Activated naive CD4-positive, alpha-beta T cell treated with anti-CD3 and anti-CD28 coated beads, Interleukin-2, amount 50 U/mL, for 24 hours (primary cell): ENCODE data around the gene HCN3.
"Not testable (repeated sequence)": the region's sequence is repeated elsewhere in the genome, so short reads cannot be mapped to it uniquely, and the experiment has no call there.

ENCODE experiments used
- H3K27ac Mint-ChIP-seq: one replicate; pipeline ENCODE4 v1.8.0; 2021; ENCODE audit warnings: mild to moderate bottlenecking, mixed read lengths
- H3K27me3 Mint-ChIP-seq: one replicate; pipeline ENCODE4 v1.8.0; 2021; ENCODE audit warnings: mixed read lengths
- H3K36me3 Mint-ChIP-seq: one replicate; pipeline ENCODE4 v1.8.0; 2021; ENCODE audit warnings: mixed read lengths
- H3K4me1 Mint-ChIP-seq: one replicate; pipeline ENCODE4 v1.8.0; 2021; ENCODE audit warnings: mixed read lengths
- H3K4me3 Mint-ChIP-seq: one replicate; pipeline ENCODE4 v1.8.0; 2021; ENCODE audit warnings: mild to moderate bottlenecking, mixed read lengths
- H3K9me3 Mint-ChIP-seq: one replicate; pipeline ENCODE4 v1.8.0; 2021; ENCODE audit warnings: mixed read lengths

HCN3 gene

GRCh38 chr1:155291006-155291405 lies 13.7 kb downstream of the HCN3 start:
- not testable (repeated sequence) for H3K4me1 Mint-ChIP-seq

GRCh38 chr1:155293086-155293749 lies 16.0 kb downstream of the HCN3 start:
- no peaks in the 10 kb centered on the region for H3K36me3 Mint-ChIP-seq
- no peak overlapping the region for H3K4me3 Mint-ChIP-seq
- H3K9me3 Mint-ChIP-seq, result no peaks in the 10 kb centered on the region
- H3K27ac Mint-ChIP-seq, result no peak overlapping the region
- peaks cover 20% of the 10 kb centered on the region for H3K27me3 Mint-ChIP-seq
- H3K4me1 Mint-ChIP-seq, result peaks cover 4% of the 10 kb centered on the region

More at GRCh38 chr1:155291006-155291405, 13.7 kb downstream of the HCN3 start:
- not testable (repeated sequence) for H3K27ac Mint-ChIP-seq, H3K9me3 Mint-ChIP-seq, H3K4me3 Mint-ChIP-seq, H3K36me3 Mint-ChIP-seq
- H3K27me3 Mint-ChIP-seq, result peaks cover 13% of the 10 kb centered on the region

GRCh38 chr1:155294520-155295182 lies 17.4 kb downstream of the HCN3 start:
- H3K36me3 Mint-ChIP-seq, result no peaks in the 10 kb centered on the region
- H3K4me3 Mint-ChIP-seq, result no peak overlapping the region
- peaks cover 20% of the 10 kb centered on the region for H3K27me3 Mint-ChIP-seq
- no peak overlapping the region for H3K27ac Mint-ChIP-seq
- H3K9me3 Mint-ChIP-seq, result no peaks in the 10 kb centered on the region
- peaks cover 4% of the 10 kb centered on the region for H3K4me1 Mint-ChIP-seq

- H3K27ac Mint-ChIP-seq, result no peak overlapping the region
- H3K36me3 Mint-ChIP-seq, result no peaks in the 10 kb centered on the region
- H3K4me3 Mint-ChIP-seq, result no peak overlapping the region
- H3K27me3 Mint-ChIP-seq, result peaks cover 20% of the 10 kb centered on the region
- H3K9me3 Mint-ChIP-seq, result no peaks in the 10 kb centered on the region
- H3K4me1 Mint-ChIP-seq, result peaks cover 4% of the 10 kb centered on the region
Measured at GRCh38 chr1:155295183-155295941, 18.1 kb downstream of the HCN3 start.

- peaks cover 20% of the 10 kb centered on the region for H3K27me3 Mint-ChIP-seq
- no peaks in the 10 kb centered on the region for H3K36me3 Mint-ChIP-seq
- peaks cover 4% of the 10 kb centered on the region for H3K4me1 Mint-ChIP-seq
- no peaks in the 10 kb centered on the region for H3K9me3 Mint-ChIP-seq
- H3K4me3 Mint-ChIP-seq, result no peak overlapping the region
- no peak overlapping the region for H3K27ac Mint-ChIP-seq
Measured at GRCh38 chr1:155295942-155296267, 18.6 kb downstream of the HCN3 start.

GRCh38 chr1:155296661-155297060 lies 19.4 kb downstream of the HCN3 start:
- peaks cover 20% of the 10 kb centered on the region for H3K27me3 Mint-ChIP-seq
- H3K27ac Mint-ChIP-seq, result no peak overlapping the region
- H3K4me1 Mint-ChIP-seq, result peaks cover 4% of the 10 kb centered on the region
- H3K9me3 Mint-ChIP-seq, result no peaks in the 10 kb centered on the region
- H3K36me3 Mint-ChIP-seq, result no peaks in the 10 kb centered on the region
- no peak overlapping the region for H3K4me3 Mint-ChIP-seq

GRCh38 chr1:155297384-155297783 lies 20.1 kb downstream of the HCN3 start:
- H3K36me3 Mint-ChIP-seq, result no peaks in the 10 kb centered on the region
- H3K27ac Mint-ChIP-seq, result no peak overlapping the region
- H3K9me3 Mint-ChIP-seq, result no peaks in the 10 kb centered on the region
- no peak overlapping the region for H3K4me3 Mint-ChIP-seq
- peaks cover 4% of the 10 kb centered on the region for H3K4me1 Mint-ChIP-seq
- peaks cover 20% of the 10 kb centered on the region for H3K27me3 Mint-ChIP-seq

- Mint-ChIP-seq H3K9me3 (no peaks in the 10 kb centered on the region), H3K36me3 (no peaks in the 10 kb centered on the region), H3K27me3 (peaks cover 11% of the 10 kb centered on the region), H3K27ac (no peak overlapping the region), H3K4me1 (peaks cover under 1% of the 10 kb centered on the region), H3K4me3 (no peak overlapping the region)
Measured at GRCh38 chr1:155300024-155300423, 22.8 kb downstream of the HCN3 start.

GRCh38 chr1:155300553-155301329 lies 23.5 kb downstream of the HCN3 start:
- Mint-ChIP-seq H3K27me3 (peaks cover 9% of the 10 kb centered on the region), H3K4me3 (no peak overlapping the region), H3K9me3 (no peaks in the 10 kb centered on the region), H3K36me3 (no peaks in the 10 kb centered on the region), H3K27ac (no peak overlapping the region), H3K4me1 (no peaks in the 10 kb centered on the region)

- no peaks in the 10 kb centered on the region for H3K9me3 Mint-ChIP-seq
- no peaks in the 10 kb centered on the region for H3K4me1 Mint-ChIP-seq
- peaks cover 5% of the 10 kb centered on the region for H3K27me3 Mint-ChIP-seq
- no peaks in the 10 kb centered on the region for H3K36me3 Mint-ChIP-seq
- no peak within 1 kb of the TSS for H3K27ac Mint-ChIP-seq
- no peak within 1 kb of the TSS for H3K4me3 Mint-ChIP-seq
Measured at GRCh38 chr1:155301342-155301841, 24.1 kb downstream of the HCN3 start, which contains the start of gene PKLR. Gene PKLR, minus strand, starts transcription at chr1:155301438. Its CDS starts 43 bp downstream, at chr1:155301395.

- no peak overlapping the region for H3K27ac Mint-ChIP-seq
- H3K27me3 Mint-ChIP-seq, result no peaks in the 10 kb centered on the region
- peaks cover 8% of the 10 kb centered on the region for H3K4me1 Mint-ChIP-seq
- no peaks in the 10 kb centered on the region for H3K36me3 Mint-ChIP-seq
- no peaks in the 10 kb centered on the region for H3K9me3 Mint-ChIP-seq
- no peak overlapping the region for H3K4me3 Mint-ChIP-seq
Measured at GRCh38 chr1:155304558-155305063, 27.3 kb downstream of the HCN3 start.

GRCh38 chr1:155305881-155306391 lies 28.7 kb downstream of the HCN3 start:
- Mint-ChIP-seq H3K9me3 (no peaks in the 10 kb centered on the region), H3K27ac (peak overlapping the region; percentile 76), H3K4me3 (no peak overlapping the region), H3K4me1 (peaks cover 17% of the 10 kb centered on the region), H3K27me3 (no peaks in the 10 kb centered on the region), H3K36me3 (peaks cover 3% of the 10 kb centered on the region)

GRCh38 chr1:155307247-155307740 lies 30.0 kb downstream of the HCN3 start:
- Mint-ChIP-seq H3K36me3 (peaks cover 6% of the 10 kb centered on the region), H3K4me3 (peak overlapping the region; percentile 38), H3K27ac (peak overlapping the region; percentile 30), H3K4me1 (peaks cover 23% of the 10 kb centered on the region), H3K27me3 (no peaks in the 10 kb centered on the region), H3K9me3 (no peaks in the 10 kb centered on the region)

GRCh38 chr1:155308493-155309422 lies 31.5 kb downstream of the HCN3 start, which contains the start of gene FDPS:
Gene FDPS, plus strand, starts transcription at chr1:155308866. Its CDS starts 924 bp downstream, at chr1:155309790.
- Mint-ChIP-seq H3K27me3 (no peaks in the 10 kb centered on the region), H3K36me3 (peaks cover 12% of the 10 kb centered on the region), H3K9me3 (no peaks in the 10 kb centered on the region), H3K4me1 (peaks cover 27% of the 10 kb centered on the region), H3K4me3 (peak within 1 kb of the TSS; percentile 99), H3K27ac (peak within 1 kb of the TSS; percentile 93)
